Measurements from ENCODE around the gene HSPB1. TPM values are rescaled to one million over a fixed set of nuclear protein-coding genes. Genes with fewer than 3 reads are reported as not detected.

Gene HSPB1
- total RNA-seq, 1 experiment from 2014 or later: 82.1 TPM

GRCh38 chr7:76336094-76336493 lies 33.6 kb downstream of the HSPB1 start:
- intact Hi-C loops (cut with micrococcal nuclease; ENCODE audit: unreplicated experiment): no loop called here
- no peak for TF ChIP-seq CTCF (IDR thresholded peaks at IDR 0.05; ENCODE audit: insufficient read depth in 1 of 2, low read depth in 1 of 2, low read length in 1 of 2, severe bottlenecking in 1 of 2, unreplicated experiment in 1 of 2)
- Mint-ChIP-seq H3K9me3 (ENCODE audit: unreplicated experiment) (no peaks in the 10 kb centered on the region), H3K4me1 (ENCODE audit: low read depth, unreplicated experiment) (peaks cover 12% of the 10 kb centered on the region), H3K36me3 (ENCODE audit: insufficient read depth, unreplicated experiment) (peaks cover 89% of the 10 kb centered on the region), H3K27me3 (ENCODE audit: insufficient read depth, unreplicated experiment) (no peaks in the 10 kb centered on the region), H3K27ac (ENCODE audit: unreplicated experiment) (peak overlapping the region; percentile 42), H3K4me3 (ENCODE audit: unreplicated experiment) (no peak overlapping the region)
- Histone ChIP-seq H3K27me3 (replicated peaks; ENCODE audit: control insufficient read depth, insufficient read depth, low read length) (no peaks in the 10 kb centered on the region), H3K4me3 (ENCODE audit: low read depth, low read length) (no peak overlapping the region), H3K4me1 (no peaks in the 10 kb centered on the region), H3K9me3 (no peaks in the 10 kb centered on the region), H3K36me3 (ENCODE audit: control insufficient read depth, insufficient read depth, low read length) (peaks cover 2% of the 10 kb centered on the region)
- POLR2A ChIA-PET: interaction anchor here (0.6 kb wide), 1 partner anchor 19 kb away, joined by 3 read pairs; no protein-coding TSS in a partner anchor
- no peak for DNase-seq
- BruUV-seq (replicated peaks): no TSS peak
- CTCF ChIA-PET: no interaction called here

DNA sequence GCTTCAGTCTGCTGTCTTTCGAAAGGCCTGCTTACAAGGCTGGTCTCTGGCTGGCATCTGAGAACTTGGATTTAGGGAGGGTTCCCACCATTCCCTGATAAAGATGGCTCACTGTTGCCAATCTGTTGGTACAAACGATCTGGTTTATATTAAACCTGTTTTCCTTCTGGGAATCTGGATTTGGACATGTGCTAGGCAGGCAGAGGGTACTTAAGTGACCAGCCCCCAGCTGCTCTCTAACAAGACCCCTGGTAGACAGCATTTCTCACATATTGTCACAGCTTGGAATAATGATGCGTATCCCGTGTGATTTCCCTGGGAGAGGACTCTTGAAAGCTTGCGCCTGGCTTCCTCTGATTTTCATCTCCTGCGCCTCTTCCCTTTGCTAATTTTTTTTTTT lies 34.7 kb downstream of the HSPB1 start:
- H3K27ac Mint-ChIP-seq (ENCODE audit: unreplicated experiment): no peak overlapping the region

GRCh38 chr7:76338298-76339084 lies 36.0 kb downstream of the HSPB1 start:
- DNase-seq: no peak
- no peaks in the 10 kb centered on the region for H3K27me3 Mint-ChIP-seq (ENCODE audit: insufficient read depth, unreplicated experiment)
- H3K4me3 ChIP-seq (ENCODE audit: low read depth, low read length): no peak overlapping the region
- TF ChIP-seq CTCF (IDR thresholded peaks at IDR 0.05; ENCODE audit: insufficient read depth in 1 of 2, low read depth in 1 of 2, low read length in 1 of 2, severe bottlenecking in 1 of 2, unreplicated experiment in 1 of 2): no peak
- no TSS peak for BruUV-seq (replicated peaks)
- H3K9me3 Mint-ChIP-seq (ENCODE audit: unreplicated experiment): no peaks in the 10 kb centered on the region
- intact Hi-C loops (cut with micrococcal nuclease; ENCODE audit: unreplicated experiment): no loop called here
- H3K36me3 ChIP-seq (ENCODE audit: control insufficient read depth, insufficient read depth, low read length): peaks cover 2% of the 10 kb centered on the region; the same call in 1 of the 2 replicates
- peaks cover 89% of the 10 kb centered on the region for H3K36me3 Mint-ChIP-seq (ENCODE audit: insufficient read depth, unreplicated experiment)
- H3K27me3 ChIP-seq (replicated peaks; ENCODE audit: control insufficient read depth, insufficient read depth, low read length): no peaks in the 10 kb centered on the region
- ChIA-PET POLR2A (no interaction called here), CTCF (no interaction called here)
- H3K4me1 ChIP-seq: no peaks in the 10 kb centered on the region
- no peaks in the 10 kb centered on the region for H3K9me3 ChIP-seq
- H3K27ac Mint-ChIP-seq (ENCODE audit: unreplicated experiment): peak overlapping the region; percentile 59
- H3K4me3 Mint-ChIP-seq (ENCODE audit: unreplicated experiment): no peak overlapping the region
- peaks cover 9% of the 10 kb centered on the region for H3K4me1 Mint-ChIP-seq (ENCODE audit: low read depth, unreplicated experiment)

More for the DNA sequence above, 34.7 kb downstream of the HSPB1 start:
- no peak for DNase-seq
- no peaks in the 10 kb centered on the region for H3K9me3 Mint-ChIP-seq (ENCODE audit: unreplicated experiment)
- CTCF ChIA-PET: no interaction called here
- no peaks in the 10 kb centered on the region for H3K4me1 ChIP-seq
- H3K36me3 ChIP-seq (ENCODE audit: control insufficient read depth, insufficient read depth, low read length): peaks cover under 1% of the 10 kb centered on the region; the same call in 1 of the 2 replicates
- no peak overlapping the region for H3K4me3 ChIP-seq (ENCODE audit: low read depth, low read length)
- POLR2A ChIA-PET: no interaction called here
- BruUV-seq (replicated peaks): no TSS peak
- no peaks in the 10 kb centered on the region for H3K9me3 ChIP-seq
- no peaks in the 10 kb centered on the region for H3K27me3 ChIP-seq (replicated peaks; ENCODE audit: control insufficient read depth, insufficient read depth, low read length)
- peaks cover 12% of the 10 kb centered on the region for H3K4me1 Mint-ChIP-seq (ENCODE audit: low read depth, unreplicated experiment)
- no peak overlapping the region for H3K4me3 Mint-ChIP-seq (ENCODE audit: unreplicated experiment)
- peaks cover 89% of the 10 kb centered on the region for H3K36me3 Mint-ChIP-seq (ENCODE audit: insufficient read depth, unreplicated experiment)
- no peak for TF ChIP-seq CTCF (IDR thresholded peaks at IDR 0.05; ENCODE audit: insufficient read depth in 1 of 2, low read depth in 1 of 2, low read length in 1 of 2, severe bottlenecking in 1 of 2, unreplicated experiment in 1 of 2)
- H3K27me3 Mint-ChIP-seq (ENCODE audit: insufficient read depth, unreplicated experiment): no peaks in the 10 kb centered on the region
- intact Hi-C loops (cut with micrococcal nuclease; ENCODE audit: unreplicated experiment): no loop called here
